ENCODE data around the gene C6orf136.
A peak's percentile ranks its signal among the peaks of the same experiment; 100 is the strongest.
"Not testable (repeated sequence)": the region's sequence is repeated elsewhere in the genome, so short reads cannot be mapped to it uniquely, and the experiment has no call there.

C6orf136 gene

DNA sequence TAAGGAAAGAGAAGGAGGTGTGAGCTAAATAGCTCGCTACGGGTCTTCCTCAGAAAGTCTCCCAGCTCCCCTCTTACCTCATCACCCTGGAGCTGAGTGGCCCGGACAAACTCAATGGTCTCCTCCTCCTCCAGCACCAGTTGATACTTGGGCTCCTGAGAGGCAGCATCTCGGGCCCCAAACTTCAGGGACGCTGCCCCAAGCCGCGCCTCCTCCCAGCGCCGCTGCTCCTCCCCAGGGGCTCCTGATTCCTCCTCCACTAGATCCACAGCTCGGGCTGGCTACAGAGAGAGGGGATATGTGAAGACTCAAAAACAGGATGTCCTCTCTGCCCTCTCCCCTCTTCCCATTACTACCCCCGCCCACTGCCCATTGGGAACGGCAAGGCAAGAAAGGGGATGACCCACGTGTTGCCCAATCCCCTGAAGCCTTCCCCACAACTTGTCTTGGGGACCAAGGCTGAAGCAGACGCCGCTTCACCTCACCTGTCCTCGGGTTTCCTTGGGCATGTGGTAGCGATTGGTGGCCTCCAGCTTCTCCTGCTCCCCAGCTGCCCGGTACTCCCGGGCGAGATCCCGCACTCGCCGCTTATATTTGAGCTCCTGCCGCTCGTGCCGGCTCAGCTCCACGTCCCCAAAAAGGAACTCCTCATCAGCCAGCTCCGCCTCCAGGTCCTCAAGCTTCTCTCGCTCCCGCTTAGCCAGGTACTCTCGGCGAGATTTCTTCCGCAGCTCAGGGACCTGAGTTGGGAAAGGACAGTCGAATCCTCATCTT is 18.2 kb downstream of the C6orf136 start:
- no peak for DNase-seq

DNA sequence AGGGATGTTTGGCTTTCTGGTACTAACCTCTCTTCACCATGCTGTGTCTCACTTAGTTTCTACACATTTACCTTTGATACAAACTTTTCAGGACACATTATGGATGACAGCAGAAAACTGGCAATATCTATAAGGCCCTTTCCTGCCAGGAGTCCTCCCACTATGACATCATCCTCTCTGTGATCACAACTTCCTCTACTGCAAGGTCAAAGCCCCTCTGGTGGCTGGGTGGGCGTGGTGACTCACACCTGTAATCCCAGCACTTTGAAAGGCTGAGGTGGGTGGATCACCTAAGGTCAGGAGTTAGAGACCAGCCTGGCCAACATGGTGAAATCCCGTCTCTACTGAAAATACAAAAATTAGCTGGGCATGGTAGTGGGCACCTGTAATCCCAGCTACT is 19.4 kb downstream of the C6orf136 start:
- DNase-seq, result not testable (repeated sequence)

DNA sequence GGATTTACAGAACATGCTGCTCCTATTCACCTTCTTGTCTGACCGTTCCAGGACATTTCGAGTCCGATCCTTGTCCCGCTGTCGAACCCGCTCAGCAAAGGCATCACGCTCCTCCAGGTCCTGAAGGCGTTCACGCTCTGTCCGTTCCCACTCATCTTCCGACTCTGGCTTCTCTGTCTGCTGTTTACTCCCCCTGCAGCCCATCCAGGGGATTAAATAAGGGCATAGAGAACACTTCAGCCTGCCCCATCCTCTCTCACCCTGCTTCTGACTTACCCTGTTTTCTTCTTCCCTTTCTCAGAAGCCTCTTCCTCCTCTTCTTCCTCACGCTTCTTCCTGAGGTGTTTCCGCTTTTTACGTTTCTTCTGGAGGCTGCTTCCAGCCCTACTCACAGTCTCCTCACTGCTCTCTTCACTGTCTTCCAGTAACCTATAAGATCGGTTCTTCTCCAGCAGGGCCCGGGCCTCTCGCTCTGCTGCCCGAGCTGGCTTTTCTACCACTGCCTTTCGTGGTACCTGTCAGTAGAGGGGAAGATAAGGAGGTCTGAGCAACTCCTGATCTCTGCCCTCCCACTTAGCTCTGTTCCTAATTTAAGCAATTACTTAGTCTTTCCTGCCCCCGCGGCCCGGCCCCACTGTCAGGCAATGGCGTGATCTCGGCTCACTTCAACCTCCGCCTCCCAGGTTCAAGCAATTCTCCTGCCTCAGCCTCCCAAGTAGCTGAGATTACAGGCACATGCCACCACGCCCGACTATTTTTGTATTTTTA is 24.0 kb downstream of the C6orf136 start:
- DNase-seq, result no peak

DNA sequence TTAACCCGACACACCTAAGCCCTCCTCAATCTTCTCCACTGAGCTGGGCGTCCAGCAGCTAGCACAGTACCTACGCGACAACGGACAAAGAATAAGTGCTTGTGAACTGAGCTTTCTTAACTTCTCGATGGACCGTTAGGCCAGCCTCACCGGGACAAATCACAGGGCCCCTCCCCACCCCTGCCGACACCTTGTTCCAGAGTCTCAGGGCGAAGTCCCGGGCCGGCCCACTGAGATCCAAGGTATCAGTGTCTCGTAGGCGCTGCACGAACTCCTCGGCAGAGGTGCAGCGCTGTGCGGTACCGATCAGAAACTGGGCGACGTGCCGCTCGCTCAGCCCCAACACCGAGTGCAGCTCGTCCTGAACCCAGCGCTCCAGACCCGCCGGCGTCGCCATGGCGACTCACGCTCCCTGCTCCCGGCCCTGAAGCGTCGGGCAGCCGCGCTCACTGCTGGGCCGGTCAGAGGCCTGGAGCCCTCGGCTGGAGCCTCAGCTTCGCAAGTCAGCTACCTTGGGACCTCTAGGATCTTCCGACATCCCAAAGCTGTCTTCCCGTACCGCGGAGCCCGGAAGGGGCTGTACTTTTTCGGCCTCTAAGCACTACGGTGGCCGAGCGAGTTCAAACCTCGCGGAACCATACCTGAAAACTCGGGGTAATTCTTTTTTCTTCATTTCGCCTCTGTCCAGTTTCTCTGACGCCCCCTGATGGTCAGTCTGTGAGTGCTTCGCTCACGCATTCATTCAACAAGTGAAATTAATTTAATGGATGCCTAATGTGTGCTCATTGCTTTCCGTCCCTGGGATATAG is 25.7 kb downstream of the C6orf136 start, which contains the start of gene DHX16:
Gene DHX16 (minus strand): TSS at position 562 of the 809 bp plus-strand sequence. CDS start 165 bp downstream, at position 397.
- DNase-seq, result peak; percentile 88

DNA sequence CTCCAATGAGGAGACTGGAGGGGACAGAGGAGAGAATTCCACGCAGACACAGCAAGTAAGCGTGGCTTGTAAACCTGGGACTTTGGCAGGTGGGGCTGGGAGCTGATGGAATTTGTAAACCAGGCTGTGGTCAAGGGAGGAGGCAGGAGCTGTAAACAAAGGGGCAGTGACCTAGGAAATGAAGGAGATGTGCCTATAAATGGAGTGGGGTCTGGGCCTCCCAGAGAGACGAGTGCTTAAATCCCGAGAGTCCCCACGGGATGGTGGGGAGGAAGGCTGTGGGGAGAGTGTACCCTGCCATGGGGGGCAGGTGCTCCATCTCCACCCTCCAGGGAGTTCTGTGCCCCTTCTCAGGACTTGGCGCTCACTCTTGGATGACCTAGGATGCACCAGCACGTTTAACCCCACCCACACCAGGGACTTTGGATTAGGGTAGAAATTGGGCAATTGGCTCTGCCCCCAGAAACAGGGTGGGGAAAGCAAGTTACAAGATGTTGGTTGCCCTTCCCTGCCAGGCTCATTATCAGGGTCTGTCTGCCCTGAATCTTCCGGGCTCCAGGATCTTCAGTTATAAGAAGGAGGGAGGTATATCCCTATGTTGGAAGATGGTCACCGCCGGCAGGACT is 29.8 kb downstream of the C6orf136 start:
- no peak for DNase-seq

DNA sequence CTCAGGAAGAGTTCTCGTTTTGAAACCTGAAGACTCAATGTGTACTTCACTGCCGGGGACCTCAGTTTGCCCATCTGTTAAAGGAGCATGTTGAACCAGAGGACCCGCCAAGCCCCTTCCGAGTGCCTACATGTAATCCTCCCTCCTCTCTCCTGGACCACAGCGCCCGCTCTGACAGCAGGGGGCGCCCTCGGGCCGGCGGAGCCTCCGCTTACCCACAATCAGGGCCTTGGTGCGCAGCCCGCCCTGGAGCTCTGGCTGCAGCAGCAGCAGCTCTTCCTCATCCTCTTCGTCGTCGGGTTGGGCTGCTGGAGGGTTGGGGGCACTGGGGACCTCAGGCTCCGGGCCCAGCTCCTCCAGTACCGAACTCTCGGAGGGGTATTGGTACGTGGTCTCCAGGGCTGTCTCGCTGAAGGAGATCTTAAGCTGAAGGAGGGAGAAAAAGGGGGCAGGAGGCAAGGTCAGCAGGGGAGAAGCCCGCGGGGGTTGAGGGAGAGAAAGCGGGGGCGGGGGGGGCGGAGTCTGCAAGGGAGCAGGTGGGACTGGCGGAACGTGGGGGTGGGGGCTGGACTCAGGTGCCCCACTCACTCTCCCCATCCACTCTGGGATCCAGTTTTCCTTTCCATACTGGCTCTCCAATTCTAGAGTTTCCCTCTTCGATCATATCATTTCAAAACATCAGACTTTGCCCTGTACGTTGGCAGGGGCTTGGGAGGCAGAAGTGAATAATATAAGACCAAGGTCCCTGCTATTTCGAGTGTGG is 32.2 kb downstream of the C6orf136 start:
- peak; percentile 61 to 75 for DNase-seq

DNA sequence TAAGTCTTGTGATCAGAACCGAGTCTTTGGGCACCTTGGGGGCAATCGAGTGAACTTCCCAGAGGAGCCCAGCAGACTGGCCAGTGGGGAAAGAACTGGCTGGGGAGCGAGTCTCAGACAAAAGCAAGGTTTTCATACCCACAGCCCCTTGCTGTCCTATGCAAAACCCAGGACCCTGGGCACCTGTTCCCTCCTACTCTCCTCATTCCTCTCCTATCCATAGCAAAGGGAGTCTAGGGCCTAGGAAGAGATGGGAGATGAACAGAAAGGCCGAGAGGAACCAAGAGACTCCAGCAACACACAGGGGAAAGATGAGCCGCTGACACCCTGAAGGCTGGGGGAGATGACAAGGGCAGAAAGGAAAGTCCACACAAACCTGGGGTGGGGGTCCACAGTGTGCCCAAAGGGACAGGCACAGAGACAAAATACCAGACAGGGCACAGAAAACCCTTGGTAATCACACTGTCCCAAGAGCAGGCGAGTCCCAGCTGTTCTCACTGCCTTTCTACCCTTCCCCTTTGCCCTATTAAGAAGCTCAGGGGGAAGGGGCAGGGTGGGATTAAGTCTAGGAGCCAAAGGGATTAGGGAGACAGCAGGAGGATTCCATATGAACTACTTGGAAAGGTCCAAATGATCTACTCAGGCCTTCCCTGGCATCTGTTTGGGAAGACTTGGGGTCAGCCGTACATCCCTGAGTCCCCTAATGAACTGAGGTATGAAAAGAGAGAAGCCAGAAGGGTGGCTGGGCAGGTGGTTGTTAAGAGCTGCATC is 33.0 kb downstream of the C6orf136 start:
- no peak for DNase-seq

DNA sequence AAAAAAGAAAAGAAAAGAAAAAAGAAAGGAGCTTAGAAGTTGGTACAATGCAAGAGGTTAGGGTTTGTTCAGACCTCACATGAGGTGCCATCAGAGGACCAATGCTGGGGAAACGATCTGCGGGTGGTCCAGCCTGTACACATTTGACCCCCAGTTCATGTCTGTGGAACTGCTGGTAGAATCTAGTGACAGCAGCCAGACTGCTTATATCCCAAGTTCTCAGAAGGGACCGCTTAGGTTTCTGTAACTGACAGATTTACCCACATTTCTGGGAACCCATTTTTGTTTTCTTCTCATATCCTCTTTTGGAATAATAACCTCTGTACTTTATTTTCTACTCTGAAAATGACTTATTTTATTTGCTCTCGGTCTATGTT is 34.8 kb downstream of the C6orf136 start:
- DNase-seq, result no peak

DNA sequence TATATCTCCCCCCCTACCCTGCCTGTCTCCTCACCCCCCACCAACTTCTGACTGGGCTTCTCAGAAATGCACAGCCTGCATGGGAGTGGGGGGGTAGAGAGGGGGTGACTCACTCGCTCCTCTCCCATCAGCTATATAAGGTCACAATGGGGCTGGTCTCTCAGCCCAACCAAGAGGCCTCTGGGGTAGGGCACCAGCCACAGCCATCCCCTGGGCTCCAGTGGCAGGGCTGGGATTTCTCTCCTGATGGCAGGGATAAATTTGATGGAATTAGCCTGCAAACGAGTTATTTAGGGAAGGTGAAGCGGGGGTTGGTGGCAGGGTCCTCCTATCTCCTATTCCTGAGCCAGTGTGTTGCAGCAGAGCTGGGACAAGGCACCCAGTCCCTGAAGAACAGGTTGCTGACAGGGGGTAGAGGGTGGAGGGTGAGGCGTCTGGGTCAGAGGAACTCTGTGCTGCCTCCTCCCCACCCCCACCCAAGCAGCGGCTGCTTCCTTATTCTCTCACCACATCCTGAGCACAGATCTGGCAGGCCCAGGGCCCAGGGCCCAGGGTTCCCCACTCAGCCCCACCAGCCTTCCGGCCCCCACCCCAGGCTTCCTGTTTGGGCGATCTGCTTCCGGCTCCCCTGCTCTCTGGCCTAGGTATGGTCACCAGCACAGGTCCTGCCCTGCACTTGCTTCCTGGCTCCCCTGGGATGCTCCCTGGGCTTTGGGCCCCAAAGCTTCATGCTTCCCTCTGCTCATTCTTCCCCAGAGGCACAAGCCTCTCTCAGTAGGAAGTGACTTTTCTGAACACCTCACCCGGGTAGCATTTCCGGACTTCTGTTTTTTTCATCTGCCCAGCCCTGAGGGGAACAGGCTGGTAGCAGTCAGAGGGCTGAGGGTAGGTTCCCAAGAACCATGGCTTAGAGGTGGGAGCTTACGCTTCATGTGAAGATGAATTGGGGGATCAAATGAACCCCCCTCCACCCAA is 35.5 kb downstream of the C6orf136 start:
- DNase-seq, result peak in 1 of 2 donors; percentile 57

DNA sequence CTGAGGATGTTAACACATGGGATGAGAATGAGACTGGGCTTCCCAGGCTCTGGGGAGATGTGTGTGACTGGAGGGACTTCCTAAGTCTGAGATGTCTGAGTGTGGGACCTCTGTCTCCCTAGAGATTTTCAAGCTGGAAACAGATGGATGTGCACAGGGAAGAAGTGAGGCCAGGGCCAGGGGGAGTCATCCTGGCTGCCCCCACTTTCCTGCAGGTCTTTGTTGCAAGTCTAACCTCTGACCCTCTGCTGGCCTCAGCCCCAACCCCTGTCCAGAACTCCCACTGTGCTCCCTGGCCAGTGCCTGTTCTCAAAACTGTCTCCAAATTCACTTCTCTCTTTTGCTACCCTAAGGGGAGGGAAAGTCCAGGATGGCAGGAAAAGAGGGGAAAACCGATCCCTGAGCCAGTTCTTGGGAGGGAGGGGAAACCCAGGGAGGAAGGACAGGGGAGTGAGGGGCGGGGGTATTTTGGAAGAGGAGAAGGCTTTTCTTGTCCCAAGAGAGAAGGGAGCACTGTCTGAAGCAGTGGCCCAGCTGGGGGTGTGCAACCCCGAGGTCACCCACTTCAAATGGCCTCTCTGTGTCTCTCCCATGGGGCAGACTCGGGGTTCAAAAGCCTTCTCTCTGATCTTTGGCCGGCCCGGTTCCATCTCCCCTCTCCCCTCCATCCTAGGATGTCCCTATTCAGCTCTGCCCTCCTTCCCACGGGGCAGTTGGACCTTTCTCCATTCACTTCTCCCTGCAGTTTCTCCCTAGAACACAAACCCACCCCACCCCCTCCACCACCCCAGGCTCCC is 36.4 kb downstream of the C6orf136 start:
- no peak for DNase-seq

DNA sequence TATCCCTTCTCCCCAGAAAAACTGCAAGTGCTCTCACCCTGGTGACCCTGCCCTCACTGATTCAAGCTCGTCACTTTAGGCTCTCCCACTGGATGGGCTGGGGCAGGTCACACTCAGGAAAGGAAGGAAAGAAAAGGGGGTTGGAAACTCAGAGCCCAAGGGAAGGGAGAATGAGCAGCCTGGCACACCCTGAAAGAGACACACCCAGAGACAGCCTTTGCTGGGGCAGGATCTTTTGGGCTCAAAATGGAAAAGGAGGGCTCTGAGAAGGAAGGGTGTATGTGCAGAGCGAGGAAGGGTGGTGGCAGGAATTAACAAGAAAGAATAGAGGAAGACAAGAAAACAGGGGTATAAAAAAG is 37.0 kb downstream of the C6orf136 start:
- no peak for DNase-seq

DNA sequence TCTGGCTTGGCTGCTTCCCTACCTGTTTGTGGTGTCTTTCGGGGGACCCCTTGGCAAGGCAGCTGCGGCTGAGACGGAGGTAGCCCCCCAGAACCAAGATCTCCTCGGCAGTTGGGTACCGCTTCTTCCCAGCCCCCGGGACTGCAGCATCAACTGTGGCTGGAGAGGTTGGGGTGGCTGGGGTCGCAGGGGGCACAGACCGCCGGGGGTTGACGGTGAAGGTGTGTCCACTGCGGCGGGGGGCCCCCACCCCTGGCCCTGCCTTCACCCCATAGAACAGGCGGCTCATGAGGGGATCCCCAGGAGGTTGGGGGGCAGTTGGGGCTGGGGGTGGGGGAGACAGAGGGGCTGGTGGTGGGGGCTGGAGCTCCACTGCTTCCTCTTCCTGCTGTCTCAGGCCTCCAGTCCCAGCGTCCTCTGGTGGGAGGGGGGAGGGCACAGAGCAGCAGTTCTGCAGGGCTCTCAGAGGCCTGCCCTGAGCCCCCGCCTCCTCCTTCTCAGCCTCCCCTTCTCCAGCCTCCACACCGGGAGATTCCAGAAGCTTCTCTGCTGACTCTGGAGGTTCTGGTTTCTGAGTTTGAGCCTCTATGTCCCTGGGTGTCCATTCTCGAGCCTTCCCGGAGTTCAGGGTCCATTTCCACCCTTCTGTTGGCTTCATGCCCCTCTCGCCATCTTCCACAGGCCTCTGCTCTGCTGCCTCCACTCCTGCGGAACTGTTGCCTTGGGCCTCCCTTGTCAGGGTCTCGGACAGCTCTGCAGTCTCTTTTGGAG is 37.6 kb downstream of the C6orf136 start:
- DNase-seq, result no peak

DNA sequence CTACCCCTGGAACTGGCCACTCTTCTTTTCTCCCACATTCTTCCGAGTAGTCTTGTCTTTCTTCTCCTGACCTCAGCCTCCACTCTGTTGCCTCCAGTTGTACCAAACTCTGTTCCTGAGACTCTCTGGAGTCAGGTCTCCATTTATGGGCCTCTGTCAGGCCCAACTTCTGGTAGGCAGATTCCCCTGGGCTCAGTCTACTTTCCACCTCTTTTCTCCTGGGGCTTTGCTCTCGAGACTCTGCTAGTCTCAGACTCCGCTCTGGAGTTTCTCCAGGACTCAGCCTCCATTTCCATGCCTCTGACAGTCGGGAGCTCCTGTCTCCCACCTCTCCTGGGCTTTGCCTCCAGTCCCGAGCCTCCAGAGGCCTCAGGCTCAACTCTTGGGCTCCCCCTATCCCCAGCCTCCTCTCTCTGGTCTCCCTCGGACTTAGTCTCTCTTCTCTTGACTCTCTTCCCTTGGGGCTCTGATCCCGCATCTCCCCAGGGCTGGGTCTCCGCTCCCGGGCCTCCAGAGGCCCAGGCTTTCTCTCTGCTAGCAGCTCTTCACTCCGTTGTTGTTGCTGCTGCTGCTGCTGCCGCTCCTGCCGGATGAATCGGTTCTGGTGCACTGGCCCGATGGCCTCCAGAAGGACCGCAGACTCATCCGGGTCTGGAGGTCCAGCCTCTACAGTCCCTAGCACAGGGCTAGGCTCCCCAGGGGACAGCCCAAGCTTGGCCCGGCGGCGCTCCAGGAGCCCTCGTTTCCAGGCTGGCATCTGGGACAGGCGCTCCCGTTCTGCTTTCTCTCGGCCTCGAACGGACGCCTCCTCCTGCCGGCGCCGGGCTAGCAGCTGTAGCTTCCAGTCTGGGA is 38.5 kb downstream of the C6orf136 start:
- no peak for DNase-seq

DNA sequence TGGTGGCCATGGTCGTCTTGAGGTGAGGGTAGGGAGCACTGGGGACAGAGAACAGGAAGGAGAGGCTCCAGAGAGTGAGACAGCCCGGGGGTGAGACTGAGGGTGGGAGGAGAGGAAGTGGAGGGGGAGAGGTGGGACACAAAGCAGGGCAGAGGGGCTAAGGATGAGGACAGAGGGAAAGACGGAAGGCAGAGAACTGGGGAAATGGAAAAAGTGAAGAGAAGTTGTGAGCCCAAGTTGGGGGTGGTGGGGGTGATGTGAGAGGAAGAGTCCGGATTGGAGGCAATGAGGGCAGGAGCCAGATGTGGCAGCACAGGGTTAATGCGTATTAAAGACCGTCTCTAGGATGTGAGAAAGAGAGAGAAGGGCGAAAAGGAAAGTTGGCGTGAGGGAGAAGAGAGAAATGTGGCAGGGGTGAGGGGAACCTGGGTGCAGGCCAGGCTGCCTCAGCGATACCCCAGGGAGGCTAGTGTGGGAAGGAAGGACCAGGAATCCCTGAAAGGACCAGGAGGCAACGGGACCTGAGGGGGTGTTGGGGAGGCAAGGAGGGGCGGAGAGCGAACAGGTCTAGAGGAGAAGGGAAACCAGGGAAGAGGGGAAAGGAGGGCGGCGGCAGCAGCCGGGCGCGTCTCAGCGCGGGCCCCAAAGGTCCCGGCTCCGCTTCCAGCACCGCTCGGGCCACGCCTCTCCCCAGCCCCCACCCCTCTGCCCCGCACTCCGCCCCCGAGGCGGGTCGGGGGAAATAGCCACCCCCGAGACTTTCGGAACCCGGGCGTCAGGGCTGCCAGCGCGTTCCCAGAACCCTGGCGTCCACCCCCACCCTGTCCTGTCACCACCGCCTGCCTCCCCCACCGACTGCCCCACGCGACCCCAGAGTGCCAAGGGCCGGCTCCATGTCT is 39.3 kb downstream of the C6orf136 start, which contains the start of gene PPP1R18:
Gene PPP1R18 (minus strand): TSS at position 637 of the 899 bp plus-strand sequence. CDS start 627 bp downstream, at position 10.
- peak in 1 of 2 donors; percentile 47 for DNase-seq

DNA sequence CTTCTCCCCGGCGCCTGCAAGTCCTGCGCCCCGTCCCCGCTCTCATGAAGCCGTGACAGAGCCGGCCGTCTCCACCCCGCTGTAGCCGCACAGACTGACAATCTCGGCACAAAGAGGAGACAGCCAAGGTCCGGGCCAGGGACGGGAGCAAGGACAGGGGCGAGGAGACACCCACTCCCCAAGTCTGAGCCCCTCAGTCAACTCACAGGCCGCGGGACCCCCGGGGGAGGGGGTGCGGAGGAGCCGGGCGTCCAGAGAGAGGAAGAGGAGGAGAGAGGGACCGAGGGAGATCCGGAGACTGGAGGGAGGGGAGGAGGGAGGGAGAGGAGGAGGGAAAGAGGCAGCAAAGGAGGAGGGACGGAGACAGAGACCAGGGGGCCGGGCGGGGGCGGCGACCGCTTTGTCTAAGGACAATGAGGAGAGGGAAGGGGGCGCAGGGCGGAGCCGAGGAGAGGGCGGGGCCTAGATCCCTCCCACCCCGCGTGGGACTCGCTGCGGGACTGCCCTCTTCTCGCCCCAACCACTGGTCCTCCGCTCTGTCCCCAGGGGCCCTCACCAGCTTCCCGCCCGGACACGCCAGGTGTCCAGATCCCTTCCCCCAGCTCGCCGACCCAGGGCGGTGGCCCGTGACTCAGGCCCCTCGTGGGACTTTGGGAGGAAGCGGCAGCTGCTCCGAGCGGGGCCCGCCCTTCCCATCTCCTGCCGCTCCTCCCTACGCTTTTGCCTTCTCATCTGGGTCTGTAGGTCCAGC is 40.1 kb downstream of the C6orf136 start:
- peak; percentile 46 to 61 for DNase-seq
